Stimulated activated CD8-positive, alpha-beta memory T cell treated with anti-CD3 and anti-CD28 coated beads, Interleukin-15, amount 100 ng/mL, for 4 hours (primary cell): ENCODE results near the gene SRGAP2.
"Not testable (repeated sequence)": the region's sequence is repeated elsewhere in the genome, so short reads cannot be mapped to it uniquely, and the experiment has no call there.

Experiments
- DNase-seq, 2 donors: peaks; one replicate each; pipeline ENCODE4 v3.0.0-alpha.2; 2020; ENCODE audit warnings: low read depth in 2 of 2

SRGAP2 gene

GRCh38 chr1:206205569-206205968 is 2.2 kb downstream of the SRGAP2 start:
- DNase-seq: not testable (repeated sequence)

- DNase-seq: not testable (repeated sequence)
Measured at GRCh38 chr1:206210802-206211201, 7.5 kb downstream of the SRGAP2 start.

- not testable (repeated sequence) for DNase-seq
Measured at GRCh38 chr1:206215600-206216392, 12.5 kb downstream of the SRGAP2 start.

- DNase-seq: not testable (repeated sequence)
Measured at GRCh38 chr1:206218285-206218684, 14.9 kb downstream of the SRGAP2 start.

GRCh38 chr1:206218765-206219164 is 15.4 kb downstream of the SRGAP2 start:
- not testable (repeated sequence) for DNase-seq

- not testable (repeated sequence) for DNase-seq
Measured at GRCh38 chr1:206219514-206220331, 16.4 kb downstream of the SRGAP2 start.

GRCh38 chr1:206220332-206221000 is 17.1 kb downstream of the SRGAP2 start:
- DNase-seq: not testable (repeated sequence)

- DNase-seq: not testable (repeated sequence)
Measured at GRCh38 chr1:206221585-206221984, 18.2 kb downstream of the SRGAP2 start.

GRCh38 chr1:206224190-206224776 is 20.9 kb downstream of the SRGAP2 start:
- DNase-seq: not testable (repeated sequence)

GRCh38 chr1:206225386-206225785 is 22.0 kb downstream of the SRGAP2 start:
- DNase-seq: not testable (repeated sequence)

- DNase-seq: not testable (repeated sequence)
Measured at GRCh38 chr1:206226886-206227285, 23.5 kb downstream of the SRGAP2 start.

- not testable (repeated sequence) for DNase-seq
Measured at GRCh38 chr1:206229286-206229685, 25.9 kb downstream of the SRGAP2 start.

GRCh38 chr1:206231989-206232388 is 28.6 kb downstream of the SRGAP2 start:
- not testable (repeated sequence) for DNase-seq

GRCh38 chr1:206232970-206233645 is 29.8 kb downstream of the SRGAP2 start:
- not testable (repeated sequence) for DNase-seq

- DNase-seq: not testable (repeated sequence)
Measured at GRCh38 chr1:206234189-206234916, 31.0 kb downstream of the SRGAP2 start.

- not testable (repeated sequence) for DNase-seq
Measured at GRCh38 chr1:206235190-206235589, 31.8 kb downstream of the SRGAP2 start.

GRCh38 chr1:206240288-206240687 is 36.9 kb downstream of the SRGAP2 start:
- DNase-seq: not testable (repeated sequence)

GRCh38 chr1:206243335-206243734 is 40.0 kb downstream of the SRGAP2 start:
- not testable (repeated sequence) for DNase-seq

GRCh38 chr1:206245479-206245878 is 42.1 kb downstream of the SRGAP2 start:
- not testable (repeated sequence) for DNase-seq
